GM19397 (cell line): ENCODE results near the gene GRID1.

Experiments used
- ATAC-seq: cut with Tn5 transposase; IDR thresholded peaks from one replicate; pipeline ENCODE4 v1.9.1; 2021; ENCODE audit warnings: mild to moderate bottlenecking, moderate library complexity; ENCODE audit not compliant: unreplicated experiment

The GRID1 gene

GRCh38 chr10:86281396-86281795, 85.2 kb downstream of the GRID1 start:
- no peak for ATAC-seq

GRCh38 chr10:86269332-86269731, 97.3 kb downstream of the GRID1 start:
- no peak for ATAC-seq

- no peak for ATAC-seq
Measured at GRCh38 chr10:86267286-86268195, 99.1 kb downstream of the GRID1 start.

GRCh38 chr10:86266446-86267242, 100.0 kb downstream of the GRID1 start:
- no peak for ATAC-seq

GRCh38 chr10:86265895-86266259, 100.7 kb downstream of the GRID1 start:
- no peak for ATAC-seq

GRCh38 chr10:86265236-86265894, 101.2 kb downstream of the GRID1 start:
- no peak for ATAC-seq

DNA sequence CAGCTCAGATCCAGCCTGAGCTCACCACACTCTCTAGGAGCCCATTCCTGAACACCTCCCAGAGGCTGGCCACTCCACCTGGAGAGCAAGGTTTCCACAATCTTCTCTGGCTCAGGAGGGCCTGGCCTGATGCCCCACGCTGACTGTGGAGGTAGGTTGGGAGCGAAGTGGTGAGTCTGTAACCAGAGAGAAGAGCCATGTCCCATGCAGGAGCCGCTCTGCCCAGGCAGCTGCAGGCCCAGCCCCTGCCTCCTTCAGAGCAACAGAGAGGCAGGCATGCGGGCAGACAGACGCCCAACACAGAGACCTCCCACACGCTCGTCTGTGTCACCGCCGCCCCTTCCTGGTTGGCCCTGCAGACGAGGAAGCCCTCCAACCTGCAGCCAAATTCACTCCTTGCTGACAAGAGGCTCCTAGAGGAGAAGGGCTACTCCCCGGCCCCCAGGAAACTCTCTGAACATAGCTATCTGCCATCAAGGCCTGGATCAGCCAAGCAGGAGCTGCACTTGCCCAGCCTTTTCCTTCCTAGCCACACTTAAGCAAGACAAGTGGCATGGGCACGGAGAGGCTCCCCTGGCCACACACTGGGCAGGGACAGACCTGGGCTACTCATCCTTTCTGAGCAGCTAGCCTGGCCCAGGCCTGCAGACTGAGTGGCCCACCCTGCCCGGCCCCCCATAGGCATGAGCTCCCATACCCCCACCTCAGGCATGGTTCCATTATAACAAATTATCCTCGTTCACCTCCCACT, 101.9 kb downstream of the GRID1 start:
- ATAC-seq = no peak

- no peak for ATAC-seq
Measured at GRCh38 chr10:86263907-86264306, 102.7 kb downstream of the GRID1 start.

DNA sequence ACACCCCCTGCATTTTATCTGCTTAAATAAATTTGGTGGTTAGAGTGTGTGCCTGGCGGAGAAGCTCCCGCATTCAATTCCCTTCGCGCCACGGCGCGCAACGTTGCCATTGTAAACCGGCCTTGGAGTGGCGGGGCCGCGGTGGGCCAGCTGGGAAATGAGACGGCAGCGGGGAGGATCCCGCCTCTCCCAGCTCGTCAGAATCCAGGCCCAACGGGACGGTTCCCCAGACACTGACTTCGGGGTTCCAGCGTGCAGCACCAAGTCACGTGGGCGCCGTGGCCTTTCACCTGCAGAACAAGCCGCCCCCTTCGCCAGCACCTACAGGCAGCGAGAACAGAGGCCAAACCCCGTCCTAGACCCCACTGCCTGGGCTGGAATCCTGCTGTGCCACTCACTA, 103.4 kb downstream of the GRID1 start:
- no peak for ATAC-seq

GRCh38 chr10:86262688-86263181, 103.9 kb downstream of the GRID1 start:
- ATAC-seq = no peak

- peak; percentile 72 for ATAC-seq
Measured at GRCh38 chr10:86261941-86262687, 104.5 kb downstream of the GRID1 start.

GRCh38 chr10:86261470-86261869, 105.1 kb downstream of the GRID1 start:
- ATAC-seq = no peak

- no peak for ATAC-seq
Measured at GRCh38 chr10:86260564-86260963, 106.0 kb downstream of the GRID1 start.

DNA sequence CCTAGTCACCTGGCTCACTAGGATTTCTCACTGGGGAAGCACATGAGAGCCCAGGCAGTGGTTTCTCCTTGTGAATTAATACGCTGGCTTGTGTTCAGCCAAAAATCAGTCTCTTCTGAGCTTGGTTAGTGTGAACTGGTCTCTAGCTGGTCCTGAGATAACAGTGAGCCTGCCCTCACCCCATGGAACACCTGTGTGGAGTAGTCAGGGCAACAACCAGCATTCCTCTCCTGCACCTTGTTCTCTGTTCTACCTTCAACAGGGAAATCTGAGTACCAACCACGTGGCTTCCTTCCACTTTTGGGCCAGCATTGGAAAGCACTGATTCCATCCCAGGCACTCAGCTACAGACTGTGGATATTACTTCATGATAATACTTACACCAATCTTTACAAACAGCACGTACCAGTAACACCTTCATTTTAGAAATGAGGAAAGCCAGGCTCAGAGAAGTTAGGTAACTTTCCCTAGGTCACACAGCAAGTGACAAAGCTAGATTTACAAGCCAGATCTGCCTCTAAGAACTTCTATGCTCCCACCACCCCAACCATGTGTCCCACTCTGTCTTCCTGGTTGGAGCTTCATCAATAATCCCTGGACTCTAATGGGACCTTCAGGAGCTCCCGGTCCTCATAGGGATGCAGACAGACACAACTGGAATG, 106.6 kb downstream of the GRID1 start:
- ATAC-seq = no peak

- ATAC-seq = no peak
Measured at GRCh38 chr10:86258941-86259340, 107.7 kb downstream of the GRID1 start.

DNA sequence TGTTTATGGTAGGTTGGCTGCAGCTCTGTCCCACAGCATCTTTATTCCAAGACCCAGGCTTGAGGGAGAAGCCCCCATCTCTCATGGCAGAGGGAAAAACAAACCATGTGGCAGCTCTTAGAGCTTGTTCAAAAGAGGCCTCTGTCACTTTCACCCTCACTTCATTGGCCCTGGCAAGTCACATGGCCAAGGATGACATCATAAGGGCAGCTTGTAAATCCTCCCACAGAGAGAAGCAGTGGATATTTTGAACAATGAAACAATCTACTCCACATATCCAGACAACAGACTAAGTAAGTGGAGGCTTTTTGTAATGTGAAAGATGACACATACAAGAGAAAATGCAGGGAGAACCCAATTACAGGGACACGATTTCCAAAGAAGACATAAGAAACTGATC, 108.1 kb downstream of the GRID1 start:
- ATAC-seq = no peak

GRCh38 chr10:86257683-86258082, 108.9 kb downstream of the GRID1 start:
- no peak for ATAC-seq

DNA sequence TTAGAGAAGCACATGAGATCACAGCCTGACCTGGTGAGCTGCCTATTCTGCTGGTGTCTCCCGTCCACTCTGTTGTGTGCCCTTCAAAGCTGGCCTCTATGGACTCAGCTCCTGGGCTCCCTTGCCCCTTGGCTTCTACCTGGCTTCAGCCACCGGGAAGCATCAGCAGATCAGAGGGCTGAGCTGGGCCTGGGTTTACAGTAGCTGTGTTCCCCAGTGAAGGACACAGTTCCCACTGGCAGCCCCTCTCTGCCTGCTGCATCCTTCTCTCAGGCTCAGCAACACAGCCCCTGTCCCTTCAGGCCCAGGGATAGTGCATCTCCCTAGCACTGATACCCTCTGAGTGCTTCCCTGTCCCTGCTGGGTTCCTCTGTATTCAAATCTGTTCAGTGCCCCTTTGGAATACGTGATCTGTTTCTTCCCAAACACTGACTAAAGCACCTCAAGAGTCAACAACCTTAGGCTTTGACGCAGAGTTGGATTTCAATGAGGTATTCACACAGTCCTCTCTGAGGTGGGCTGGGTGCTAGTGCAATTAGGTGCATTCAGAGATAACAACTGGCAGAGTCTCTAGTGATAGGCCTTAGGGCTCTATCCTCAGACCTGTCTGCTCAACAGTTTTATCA, 109.8 kb downstream of the GRID1 start:
- no peak for ATAC-seq
